Prostate gland (tissue), 2 donors: ENCODE measurements around the gene COLGALT1. TPM values are rescaled to one million over a fixed set of nuclear protein-coding genes. Genes with fewer than 3 reads are reported as not detected.

Experiments used
- DNase-seq: peaks from one replicate; pipeline ENCODE4 v3.0.0-alpha.2; 2019; ENCODE audit warnings: low spot score
- H3K27ac ChIP-seq, 2 donors: fragments of 200-600 bp; sonication (generic); 2 replicates each; pipeline ENCODE4 v1.5.1; 2017 to 2019
- H3K27me3 ChIP-seq: fragments of 200-600 bp; sonication (generic); replicated peaks from 2 replicates; pipeline ENCODE4 v1.5.1; 2019; ENCODE audit not compliant: insufficient read depth
- H3K36me3 ChIP-seq, 2 donors: fragments of 200-600 bp; sonication (generic); 1 replicate in 1 of 2; 2 replicates in 1 of 2; pipeline versions ENCODE4 v1.5.1 to v1.8.1; 2017 to 2019
- H3K4me1 ChIP-seq: fragments of 200-600 bp; sonication (generic); replicated peaks from 2 replicates; pipeline ENCODE4 v1.5.1; 2019
- H3K4me3 ChIP-seq, 2 donors: fragments of 200-600 bp; sonication (generic); 2 replicates each; pipeline ENCODE4 v1.5.1; 2017 to 2019
- H3K9me3 ChIP-seq: fragments of 200-600 bp; sonication (generic); 2 replicates; pipeline ENCODE4 v1.5.1; 2017
- POLR2A ChIP-seq: fragments of 450-650 bp; IDR thresholded peaks from one replicate; pipeline ENCODE4 v1.6.1; 2016; ENCODE audit warnings: antibody characterized with exemption, mild to moderate bottlenecking
- POLR2AphosphoS5 ChIP-seq: sonication (generic); formaldehyde crosslinking; IDR thresholded peaks from one replicate; pipeline ENCODE4 v1.6.1; 2017; ENCODE audit warnings: antibody characterized with exemption
- WGBS: methylation state at CpG from one replicate; pipeline ENCODE4 v1.1.5; 2018; 5-methylcytosine and 5-hydroxymethylcytosine counted together
- intact Hi-C: fragments of 100-400 bp; cut with DNase I; formaldehyde crosslinking; loops from one replicate; pipeline ENCODE4 v1.14.2; 2022
- total RNA-seq, 2 donors: library from RNA; depleted of rRNA; stranded (reverse); fragments of >200 nt; gene quantifications; one replicate each; pipeline ENCODE4 v1.1.0, GENCODE V29; 2016
- TF ChIP-seq, protein P1 (sequence below), 4 experiments: fragments of 200-600 bp in 2 of 4; fragments of 450-650 bp in 2 of 4; sonication (generic) in 2 of 4; IDR thresholded peaks; 1 replicate in 3 of 4; 2 replicates in 1 of 4; pipeline ENCODE4 v1.5.1; 2016 to 2019; ENCODE audit warnings: antibody characterized with exemption in 4 of 4, mild to moderate bottlenecking in 2 of 4, moderate library complexity in 2 of 4

Gene COLGALT1
- total RNA-seq, 2 donors from 2014 or later, result 29.3 to 85.1 TPM

DNA sequence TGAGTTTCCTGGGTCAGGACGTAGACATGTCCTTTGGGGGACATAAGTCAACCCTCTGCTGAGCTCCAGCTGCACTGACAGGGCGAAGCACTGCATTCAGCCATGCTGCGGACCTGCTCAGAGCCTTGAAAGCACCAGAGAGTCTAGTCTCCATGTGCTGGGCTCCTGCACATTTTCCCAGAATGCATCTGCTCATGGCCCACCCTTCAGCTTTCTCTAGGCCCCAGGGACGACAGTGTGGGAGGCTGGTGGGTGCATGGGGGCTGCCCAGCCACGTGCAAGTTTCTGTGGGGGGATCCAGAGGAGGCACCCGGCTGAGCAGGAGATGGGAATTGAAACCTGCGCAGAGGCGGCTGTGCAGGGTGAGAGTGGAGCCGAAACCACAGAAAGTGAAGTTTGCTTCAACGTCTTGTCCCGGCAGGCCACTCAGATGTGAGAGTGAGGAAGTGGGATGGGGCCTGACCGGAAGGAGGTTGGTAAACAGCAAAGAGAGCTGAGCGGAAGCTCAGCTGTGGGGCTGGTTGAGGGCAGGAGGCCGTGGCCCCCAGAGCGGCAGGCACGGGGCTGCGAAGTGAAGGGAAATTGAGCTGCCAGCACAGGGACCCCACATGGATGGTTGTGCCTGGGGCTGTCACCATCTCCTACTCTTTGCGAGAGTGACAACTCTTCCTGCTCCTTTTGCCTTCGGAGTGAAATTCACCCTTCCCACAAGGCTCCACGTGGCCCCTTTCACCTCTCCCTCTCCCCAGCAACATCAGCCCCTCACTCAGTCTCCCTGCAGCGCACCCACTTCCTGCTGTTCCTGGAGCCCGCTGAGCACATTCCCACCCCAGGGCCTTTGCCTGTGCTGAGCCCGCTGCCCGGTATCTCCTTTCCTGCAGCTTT, 32.2 kb upstream of the COLGALT1 start:
- H3K9me3 ChIP-seq, result no peaks in the 10 kb centered on the region
- no peaks in the 10 kb centered on the region for H3K36me3 ChIP-seq
- no peaks in the 10 kb centered on the region for H3K27me3 ChIP-seq
- 48% methylated on average over 24 of the region's 24 CpGs for WGBS
- TF ChIP-seq, protein P1, sequence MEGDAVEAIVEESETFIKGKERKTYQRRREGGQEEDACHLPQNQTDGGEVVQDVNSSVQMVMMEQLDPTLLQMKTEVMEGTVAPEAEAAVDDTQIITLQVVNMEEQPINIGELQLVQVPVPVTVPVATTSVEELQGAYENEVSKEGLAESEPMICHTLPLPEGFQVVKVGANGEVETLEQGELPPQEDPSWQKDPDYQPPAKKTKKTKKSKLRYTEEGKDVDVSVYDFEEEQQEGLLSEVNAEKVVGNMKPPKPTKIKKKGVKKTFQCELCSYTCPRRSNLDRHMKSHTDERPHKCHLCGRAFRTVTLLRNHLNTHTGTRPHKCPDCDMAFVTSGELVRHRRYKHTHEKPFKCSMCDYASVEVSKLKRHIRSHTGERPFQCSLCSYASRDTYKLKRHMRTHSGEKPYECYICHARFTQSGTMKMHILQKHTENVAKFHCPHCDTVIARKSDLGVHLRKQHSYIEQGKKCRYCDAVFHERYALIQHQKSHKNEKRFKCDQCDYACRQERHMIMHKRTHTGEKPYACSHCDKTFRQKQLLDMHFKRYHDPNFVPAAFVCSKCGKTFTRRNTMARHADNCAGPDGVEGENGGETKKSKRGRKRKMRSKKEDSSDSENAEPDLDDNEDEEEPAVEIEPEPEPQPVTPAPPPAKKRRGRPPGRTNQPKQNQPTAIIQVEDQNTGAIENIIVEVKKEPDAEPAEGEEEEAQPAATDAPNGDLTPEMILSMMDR (IDR thresholded peaks at IDR 0.05), result no peak
- TF ChIP-seq POLR2A (no peak), POLR2AphosphoS5 (no peak)
- DNase-seq, result no peak
- no peaks in the 10 kb centered on the region for H3K4me1 ChIP-seq
- H3K4me3 ChIP-seq, result no peak overlapping the region
- no peak overlapping the region for H3K27ac ChIP-seq
- intact Hi-C loops, result no loop called here

DNA sequence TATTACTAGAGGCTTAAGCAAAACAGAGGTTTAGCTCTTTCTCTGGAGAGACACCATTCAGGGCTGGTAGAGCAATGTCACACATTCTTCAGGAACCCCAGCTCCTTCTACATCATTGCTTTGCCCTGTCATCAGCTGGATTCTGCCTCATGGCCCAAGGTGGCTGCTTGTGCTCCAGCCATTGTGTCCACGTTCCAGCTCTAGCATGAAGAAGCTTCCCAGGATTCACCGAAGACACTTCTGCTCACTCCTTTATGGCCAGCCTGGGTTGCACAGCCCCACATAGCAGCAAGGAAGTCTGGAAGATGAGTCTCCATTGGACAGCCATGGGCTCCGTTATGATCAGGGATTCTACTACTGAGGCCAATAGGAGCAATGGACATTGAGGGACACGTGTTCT, 30.8 kb upstream of the COLGALT1 start:
- Histone ChIP-seq H3K4me3 (no peak overlapping the region), H3K27me3 (no peaks in the 10 kb centered on the region), H3K36me3 (no peaks in the 10 kb centered on the region), H3K27ac (no peak overlapping the region), H3K4me1 (no peaks in the 10 kb centered on the region), H3K9me3 (no peaks in the 10 kb centered on the region)
- 95% methylated on average over 4 of the region's 4 CpGs for WGBS
- no peak for TF ChIP-seq POLR2A
- TF ChIP-seq POLR2AphosphoS5, result no peak
- TF ChIP-seq, protein P1 (IDR thresholded peaks at IDR 0.05), result no peak
- intact Hi-C loops, result no loop called here
- DNase-seq, result no peak

DNA sequence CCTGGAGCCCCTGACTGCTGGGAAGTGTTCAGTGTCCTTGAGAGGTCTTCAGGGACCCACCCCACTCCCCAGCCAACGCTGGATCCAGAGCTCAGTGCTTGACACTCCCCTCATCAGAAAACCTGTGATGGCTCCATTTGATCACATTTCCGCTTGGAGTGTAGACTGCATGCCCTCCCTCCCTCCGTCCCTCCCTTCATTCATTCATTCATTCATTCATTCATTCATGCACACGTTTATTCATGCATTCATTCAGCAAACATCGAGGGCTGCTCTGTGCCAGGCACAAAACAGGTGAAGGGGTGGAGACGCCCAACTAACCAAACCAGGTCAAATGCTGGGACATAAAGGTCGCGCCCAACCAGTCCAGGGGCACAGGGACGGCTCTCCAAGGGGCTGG, 30.3 kb upstream of the COLGALT1 start:
- H3K4me3 ChIP-seq, result no peak overlapping the region
- WGBS, result 80% methylated on average over 9 of the region's 9 CpGs
- no peaks in the 10 kb centered on the region for H3K27me3 ChIP-seq
- no peaks in the 10 kb centered on the region for H3K4me1 ChIP-seq
- H3K27ac ChIP-seq, result no peak overlapping the region
- H3K36me3 ChIP-seq, result no peaks in the 10 kb centered on the region
- DNase-seq, result no peak
- intact Hi-C loops, result no loop called here
- TF ChIP-seq, protein P1 (IDR thresholded peaks at IDR 0.05), result no peak
- TF ChIP-seq POLR2AphosphoS5 (no peak), POLR2A (no peak)
- no peaks in the 10 kb centered on the region for H3K9me3 ChIP-seq

DNA sequence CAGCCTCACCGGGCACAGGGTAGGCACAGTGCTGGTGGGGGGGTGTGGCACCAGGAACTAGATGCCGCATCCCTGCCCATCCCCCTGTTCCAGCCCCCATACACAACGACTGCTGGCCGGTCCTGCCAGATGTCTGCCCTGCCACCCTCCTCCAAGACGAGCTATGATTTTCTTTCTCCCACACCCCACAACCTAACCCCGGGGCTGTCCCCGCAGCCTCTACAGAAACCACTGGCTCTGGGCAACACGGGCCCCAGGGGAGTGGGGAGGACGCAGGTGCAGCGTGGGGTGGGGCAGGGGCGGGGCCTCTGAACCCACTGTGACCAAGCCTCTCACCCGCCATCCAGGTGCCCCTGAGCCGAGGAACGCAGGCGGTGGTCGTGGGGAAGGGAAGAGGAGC, 28.5 kb upstream of the COLGALT1 start:
- intact Hi-C loops, result no loop called here
- H3K9me3 ChIP-seq, result no peaks in the 10 kb centered on the region
- no peak overlapping the region for H3K27ac ChIP-seq
- no peak for DNase-seq
- H3K4me1 ChIP-seq, result no peaks in the 10 kb centered on the region
- TF ChIP-seq POLR2A, result no peak
- TF ChIP-seq POLR2AphosphoS5, result no peak
- TF ChIP-seq, protein P1 (IDR thresholded peaks at IDR 0.05), result no peak
- no peaks in the 10 kb centered on the region for H3K36me3 ChIP-seq
- WGBS, result 57% methylated on average over 16 of the region's 16 CpGs
- no peaks in the 10 kb centered on the region for H3K27me3 ChIP-seq
- H3K4me3 ChIP-seq, result no peak overlapping the region

DNA sequence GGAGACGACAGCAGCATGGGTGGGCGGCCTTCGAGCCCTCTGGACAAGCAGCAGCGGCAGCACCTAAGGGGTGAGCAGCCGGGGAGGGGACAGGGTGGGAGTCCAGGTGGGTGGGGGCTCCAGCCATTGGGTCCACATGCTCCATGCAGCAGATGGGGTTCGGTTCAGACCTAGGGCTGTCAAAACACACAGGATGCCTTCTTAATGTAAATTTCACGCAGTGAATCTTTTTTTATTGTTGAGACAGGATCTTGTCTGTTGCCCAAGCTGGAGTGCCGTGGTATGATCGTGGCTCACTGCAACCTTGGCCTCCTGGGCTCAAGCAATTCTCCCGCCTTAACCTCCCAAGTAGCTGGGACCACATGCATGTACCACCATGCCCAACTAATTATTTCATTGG, 28.1 kb upstream of the COLGALT1 start:
- intact Hi-C loops, result no loop called here
- no peaks in the 10 kb centered on the region for H3K9me3 ChIP-seq
- 68% methylated on average over 10 of the region's 10 CpGs for WGBS
- H3K27ac ChIP-seq, result no peak overlapping the region
- H3K4me1 ChIP-seq, result no peaks in the 10 kb centered on the region
- no peaks in the 10 kb centered on the region for H3K36me3 ChIP-seq
- H3K27me3 ChIP-seq, result no peaks in the 10 kb centered on the region
- DNase-seq, result no peak
- TF ChIP-seq POLR2AphosphoS5, result no peak
- TF ChIP-seq, protein P1 (IDR thresholded peaks at IDR 0.05), result no peak
- TF ChIP-seq POLR2A, result no peak
- H3K4me3 ChIP-seq, result no peak overlapping the region
